NCI-H82 treated with DMSO at 0.1 percent for 48 hours (cell line): Measurements from ENCODE around the gene SARS1.
A peak's percentile ranks its signal among the peaks of the same experiment; 100 is the strongest.

Source experiments
- DNase-seq: peaks from one replicate; lab custom pipeline; 2025; ENCODE audit not compliant: unreplicated experiment; lab: John Stamatoyannopoulos, UW

Gene SARS1

DNA sequence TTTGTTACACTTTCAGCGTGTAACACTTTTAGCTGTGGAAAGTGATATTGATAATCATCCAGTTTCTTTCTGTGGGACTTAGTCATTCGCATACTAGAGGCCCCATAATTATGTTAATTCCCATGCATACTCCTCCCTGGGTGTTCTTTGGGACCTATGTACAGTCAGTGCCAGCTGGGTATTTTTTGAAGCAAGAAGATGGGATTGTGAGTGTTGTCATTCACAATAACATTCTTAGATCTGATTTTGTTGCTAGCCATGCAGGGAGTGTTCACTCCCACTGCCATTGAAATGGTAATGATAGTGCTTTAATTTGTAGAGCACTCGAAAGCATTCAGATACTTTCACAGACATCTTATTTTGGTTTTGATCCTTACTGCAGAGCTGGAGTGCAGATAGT lies 11.6 kb downstream of the SARS1 start:
- DNase-seq = no peak

DNA sequence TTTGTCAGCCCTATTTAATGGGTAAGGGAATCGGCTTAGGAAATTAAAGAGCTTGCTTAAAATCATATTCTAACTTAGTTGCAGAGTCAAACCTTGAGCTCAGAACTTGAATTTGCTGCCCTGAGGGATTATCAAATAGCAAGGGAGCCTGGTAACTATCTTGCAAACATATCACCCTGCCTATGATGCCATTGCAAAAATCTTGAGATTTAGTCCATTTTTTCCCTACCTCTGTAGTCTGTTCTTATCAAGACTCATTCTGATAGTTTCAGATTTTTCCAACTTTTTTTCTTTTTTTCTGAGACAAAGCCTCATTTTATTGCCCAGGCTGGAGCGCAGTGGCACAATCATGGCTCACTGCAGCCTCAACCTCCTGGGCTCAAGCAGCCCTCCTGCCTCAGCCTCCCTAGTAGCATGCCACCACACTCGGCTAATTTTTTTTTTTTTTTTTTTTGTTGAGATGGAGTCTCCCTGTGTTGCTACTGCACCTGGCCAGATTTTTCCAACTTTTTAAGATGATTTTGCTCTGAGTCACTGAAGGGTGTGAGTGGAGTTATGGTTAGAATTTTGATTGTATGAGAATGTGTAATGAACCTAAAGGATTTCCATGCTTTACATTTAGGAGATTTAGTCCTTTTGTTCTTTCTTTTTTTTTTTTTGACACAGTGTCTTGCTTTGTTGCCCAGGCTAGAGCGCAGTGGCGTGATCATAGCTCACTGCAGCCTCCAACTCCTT lies 12.2 kb downstream of the SARS1 start:
- DNase-seq = no peak

- no peak for DNase-seq
Observed at GRCh38 chr1:109228167-109228566, 14.4 kb downstream of the SARS1 start.

DNA sequence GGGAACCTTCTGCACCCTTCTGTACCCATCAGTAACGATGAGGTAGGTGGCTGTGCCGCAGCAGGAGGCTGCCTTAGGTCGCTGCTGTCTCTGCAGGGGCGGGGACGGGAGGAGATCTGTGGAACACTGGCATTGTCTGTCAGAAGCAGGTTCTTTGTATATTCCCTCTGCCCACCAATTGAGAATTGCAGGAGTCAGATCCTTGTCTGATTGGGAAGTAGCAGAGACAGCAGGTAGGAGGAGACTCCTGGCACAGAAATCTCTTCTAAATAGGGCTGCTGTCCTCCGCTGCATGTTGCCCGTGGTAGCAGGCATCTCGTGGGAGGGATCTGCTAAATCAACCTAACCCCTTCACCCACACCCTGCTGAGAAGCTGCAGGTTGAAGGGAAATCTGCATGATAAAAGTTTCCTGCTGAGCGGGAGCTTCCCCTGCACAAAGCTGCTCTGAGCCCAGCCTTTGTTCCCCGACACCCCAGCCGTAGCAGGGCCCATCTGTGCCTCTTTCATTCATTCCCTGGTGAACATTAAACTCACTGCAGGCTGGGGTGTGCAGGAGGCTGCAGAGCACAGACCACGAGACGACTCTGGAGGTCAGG lies 15.9 kb downstream of the SARS1 start:
- no peak for DNase-seq

GRCh38 chr1:109231066-109231465 lies 17.3 kb downstream of the SARS1 start:
- no peak for DNase-seq

DNA sequence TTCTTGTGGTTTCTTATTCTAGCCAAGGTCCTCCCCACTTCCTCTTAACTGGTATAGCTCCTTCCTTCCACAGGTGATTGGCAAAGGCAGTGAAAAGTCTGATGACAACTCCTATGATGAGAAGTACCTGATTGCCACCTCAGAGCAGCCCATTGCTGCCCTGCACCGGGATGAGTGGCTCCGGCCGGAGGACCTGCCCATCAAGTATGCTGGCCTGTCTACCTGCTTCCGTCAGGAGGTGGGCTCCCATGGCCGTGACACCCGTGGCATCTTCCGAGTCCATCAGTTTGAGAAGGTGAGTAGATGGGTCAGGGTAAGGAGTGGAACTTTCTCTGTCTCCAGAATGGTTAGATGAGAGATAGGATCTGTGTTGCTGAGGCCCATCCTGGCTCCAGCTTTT lies 21.4 kb downstream of the SARS1 start:
- DNase-seq = no peak

DNA sequence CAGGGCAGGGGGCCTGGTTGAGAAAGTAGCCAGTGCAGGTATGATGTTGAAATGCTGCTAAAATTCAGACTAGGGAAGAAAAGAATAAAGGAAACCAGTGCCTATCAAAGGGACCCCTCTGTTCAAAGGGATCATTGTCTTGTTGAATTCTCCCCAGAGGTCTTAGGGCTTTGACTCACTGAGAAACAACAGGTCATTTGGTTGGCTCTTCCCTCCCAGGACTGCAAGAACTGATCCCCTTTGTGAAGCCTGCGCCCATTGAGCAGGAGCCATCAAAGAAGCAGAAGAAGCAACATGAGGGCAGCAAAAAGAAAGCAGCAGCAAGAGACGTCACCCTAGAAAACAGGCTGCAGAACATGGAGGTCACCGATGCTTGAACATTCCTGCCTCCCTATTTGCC lies 23.8 kb downstream of the SARS1 start:
- DNase-seq = no peak

DNA sequence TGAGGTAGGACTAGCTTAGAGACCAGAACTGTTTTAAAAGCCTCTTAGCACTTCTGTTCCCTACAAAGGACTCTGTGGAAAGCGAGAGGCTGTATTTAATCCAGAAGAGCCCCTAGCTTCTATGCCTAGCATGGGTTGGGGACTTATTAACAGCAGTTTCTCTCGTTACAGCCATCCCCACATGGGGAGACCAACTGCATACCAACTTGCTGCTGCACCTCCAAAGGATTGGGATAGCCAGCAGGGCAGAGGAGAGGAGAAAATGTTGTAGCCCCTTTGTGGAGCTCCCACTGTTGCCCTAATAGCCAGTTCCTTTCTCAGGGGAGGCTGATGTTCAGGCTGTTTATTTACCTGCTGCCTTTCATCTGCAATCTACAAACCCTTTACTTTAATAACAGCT lies 24.7 kb downstream of the SARS1 start:
- DNase-seq = no peak

- no peak for DNase-seq
Observed at GRCh38 chr1:109239047-109239408, 25.3 kb downstream of the SARS1 start.

DNA sequence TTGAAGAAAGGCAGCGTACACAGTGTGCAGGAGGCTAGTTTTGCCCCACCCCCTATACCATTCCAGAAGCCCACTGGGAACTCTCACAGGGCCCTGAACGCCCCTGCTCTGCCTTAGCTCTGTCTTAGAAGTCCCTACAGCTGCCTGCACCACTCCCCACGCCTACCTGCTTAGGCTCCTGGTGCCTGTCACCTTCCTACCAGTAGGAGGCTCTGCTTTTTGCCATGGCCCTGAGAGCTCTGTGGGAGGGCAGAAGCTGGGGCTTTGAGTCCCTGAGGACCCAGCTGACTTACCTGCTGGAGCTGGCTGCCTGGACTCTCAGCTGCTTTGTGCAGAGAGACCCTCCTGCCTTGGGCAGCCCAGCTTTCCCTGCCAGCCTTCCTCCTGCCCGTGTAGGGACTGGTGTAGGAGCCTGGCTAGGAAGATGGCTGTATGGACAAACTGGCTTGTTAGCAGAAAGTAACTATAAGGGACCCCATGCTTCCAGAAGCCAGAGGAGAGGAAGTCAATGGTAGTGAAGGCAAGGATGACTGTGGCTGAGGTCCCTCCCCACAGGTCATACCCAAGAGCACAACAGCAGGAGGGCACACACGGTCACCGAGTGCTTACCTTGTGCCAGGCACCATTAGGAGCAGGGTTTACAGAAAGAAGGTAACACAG lies 25.8 kb downstream of the SARS1 start:
- peak; percentile 68 for DNase-seq

- peak; percentile 9 for DNase-seq
Observed at GRCh38 chr1:109240158-109241152, 26.7 kb downstream of the SARS1 start.

DNA sequence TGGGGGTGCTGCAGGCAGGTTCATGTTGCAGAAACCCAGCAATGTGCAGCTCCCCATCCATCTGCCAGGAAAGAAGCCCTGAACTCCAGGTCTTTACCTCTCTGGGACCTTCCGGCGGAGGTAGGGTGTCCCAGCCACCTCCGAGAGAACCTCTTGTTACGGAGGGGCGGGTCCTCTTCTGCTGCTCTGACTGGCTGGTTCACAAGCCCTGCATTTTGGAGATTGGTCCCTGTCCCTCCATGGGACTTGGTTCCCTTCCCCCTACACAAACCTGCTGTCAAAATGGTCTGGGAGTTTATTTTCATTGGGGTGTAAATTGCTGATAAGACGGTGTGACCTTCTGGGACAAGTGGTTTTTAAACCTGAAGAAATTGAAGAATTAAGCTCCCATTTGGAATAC lies 27.6 kb downstream of the SARS1 start:
- DNase-seq = no peak

DNA sequence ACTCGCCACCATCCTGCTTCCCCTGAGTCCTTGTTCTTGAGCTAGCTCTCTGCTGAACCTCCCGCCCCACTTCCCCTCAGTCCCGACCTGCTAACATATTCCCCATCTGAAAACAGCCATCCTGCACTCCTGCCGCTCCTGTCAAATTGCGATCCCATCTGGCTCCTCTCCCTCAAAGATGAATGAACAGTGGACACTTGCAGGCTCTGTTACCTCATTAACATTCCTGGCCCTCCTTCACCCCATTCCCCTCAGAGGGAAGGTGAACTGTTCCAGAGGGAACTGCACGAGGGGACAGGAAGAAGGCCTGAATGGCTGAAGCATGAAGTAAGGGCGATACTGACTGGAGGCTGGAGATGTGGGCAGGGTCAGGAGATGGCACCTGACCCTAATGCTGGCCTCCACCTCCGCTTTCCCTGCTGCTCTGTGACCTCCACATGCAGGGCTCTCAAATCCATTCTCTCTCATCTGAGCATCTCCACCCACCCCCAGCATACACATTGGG lies 28.2 kb downstream of the SARS1 start:
- DNase-seq = no peak

- DNase-seq = no peak
Observed at GRCh38 chr1:109242387-109242786, 28.7 kb downstream of the SARS1 start.

DNA sequence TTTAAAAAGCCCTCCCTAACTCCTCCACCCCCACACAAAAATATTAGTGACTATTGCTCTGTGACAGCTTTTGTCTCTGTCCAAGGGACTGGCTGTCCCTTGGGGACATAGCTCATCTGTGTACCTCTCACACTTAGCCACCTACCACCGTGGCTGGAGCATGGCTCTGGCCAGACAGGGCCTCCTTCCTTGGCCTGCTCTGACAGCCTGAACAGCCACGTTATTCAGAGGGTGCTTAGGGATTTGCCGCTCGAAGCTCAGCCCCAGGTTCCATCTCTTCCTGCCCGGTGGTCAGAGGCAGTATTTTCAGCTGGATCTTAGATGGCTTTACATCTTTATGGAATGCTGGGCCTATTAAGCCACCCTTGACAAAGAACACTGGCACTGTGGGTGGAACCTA lies 29.5 kb downstream of the SARS1 start:
- no peak for DNase-seq

DNA sequence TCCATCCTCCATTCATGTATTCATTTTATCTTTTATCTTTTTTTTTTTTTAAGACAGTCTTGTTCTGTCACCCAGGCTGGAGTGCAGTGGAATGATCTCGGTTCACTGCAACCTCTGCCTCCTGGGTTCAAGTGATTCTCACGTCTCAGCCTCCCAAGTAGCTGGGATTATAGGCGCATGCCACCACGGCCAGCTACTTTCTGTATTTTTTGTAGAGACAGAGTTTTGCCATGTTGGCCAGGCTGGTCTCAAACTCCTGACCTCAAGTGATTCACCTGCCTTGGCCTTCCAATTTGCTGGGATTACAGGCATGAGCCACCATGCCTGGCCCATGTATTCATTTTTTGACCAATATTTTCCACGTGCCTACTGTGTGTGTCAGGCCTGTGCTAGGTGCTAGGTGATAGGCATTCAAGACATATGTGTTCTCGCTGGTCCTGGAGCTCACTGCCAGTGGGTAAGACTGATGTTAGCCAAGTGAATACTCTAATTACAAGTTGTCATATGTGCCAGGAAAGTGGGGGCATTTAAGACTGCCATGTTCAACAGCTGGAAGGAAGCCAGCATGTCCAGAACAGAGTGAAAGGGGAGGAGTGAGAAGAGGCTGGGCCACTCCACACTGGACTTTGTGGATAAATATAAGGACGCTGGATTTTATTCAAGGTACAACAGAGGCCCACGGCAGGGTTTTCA lies 30.3 kb downstream of the SARS1 start:
- no peak for DNase-seq

DNA sequence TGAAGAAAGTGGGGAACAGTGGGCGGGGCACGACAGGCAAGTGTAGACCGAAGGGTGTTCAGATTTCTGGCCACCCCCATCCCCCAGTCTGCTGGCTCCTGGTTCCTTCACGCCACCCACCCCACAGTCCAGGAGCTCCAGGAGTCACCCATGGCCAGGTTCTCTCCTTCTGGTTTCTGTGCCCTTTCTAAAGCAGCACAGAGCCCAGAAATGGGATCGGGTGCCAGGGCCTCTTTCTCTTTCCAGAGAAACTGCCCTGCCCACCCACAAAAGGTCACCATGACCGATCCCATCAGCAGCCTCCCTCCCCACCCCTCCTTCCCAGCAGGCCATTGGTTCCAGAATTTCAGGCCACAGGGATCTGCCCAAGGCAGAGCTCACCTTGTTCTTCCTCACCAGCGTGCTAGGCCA lies 32.4 kb downstream of the SARS1 start:
- DNase-seq = no peak

GRCh38 chr1:109247401-109248365 lies 34.0 kb downstream of the SARS1 start:
- no peak for DNase-seq

DNA sequence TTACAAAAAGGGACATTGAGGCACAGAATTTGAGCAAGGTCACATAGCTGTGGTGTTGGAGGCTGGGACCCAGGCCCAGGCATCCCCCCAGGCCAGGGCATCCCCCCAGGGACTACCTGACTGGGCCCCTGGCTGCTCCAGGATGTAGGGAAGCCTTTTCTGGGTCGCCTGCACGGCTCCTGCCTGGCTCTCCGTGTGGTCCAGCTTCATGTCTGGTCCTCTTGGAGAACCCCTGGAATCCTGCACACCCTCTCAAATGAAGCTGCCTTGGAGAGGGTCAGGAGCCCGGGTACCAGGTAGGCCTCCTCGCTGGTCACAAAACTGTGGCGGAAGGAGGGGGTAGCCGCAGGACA lies 34.7 kb downstream of the SARS1 start:
- DNase-seq = no peak
